Measurements from ENCODE around the gene TSPAN3.

The TSPAN3 gene

GRCh38 chr15:77009646-77010311, 61.1 kb downstream of the TSPAN3 start:
- no peak for DNase-seq (ENCODE audit: low read depth)

- no peak for DNase-seq (ENCODE audit: low read depth)
Measured at GRCh38 chr15:77009176-77009575, 61.7 kb downstream of the TSPAN3 start.

GRCh38 chr15:77004189-77004588, 66.7 kb downstream of the TSPAN3 start:
- no peak for DNase-seq (ENCODE audit: low read depth)

GRCh38 chr15:77002954-77003912, 67.7 kb downstream of the TSPAN3 start:
- DNase-seq (ENCODE audit: low read depth): peak; percentile 59

- DNase-seq (ENCODE audit: low read depth): no peak
Measured at GRCh38 chr15:77002436-77002835, 68.5 kb downstream of the TSPAN3 start.

- DNase-seq (ENCODE audit: low read depth): no peak
Measured at GRCh38 chr15:77001966-77002365, 68.9 kb downstream of the TSPAN3 start.

GRCh38 chr15:77001351-77001750, 69.6 kb downstream of the TSPAN3 start:
- no peak for DNase-seq (ENCODE audit: low read depth)

GRCh38 chr15:76999996-77000395, 70.9 kb downstream of the TSPAN3 start:
- DNase-seq (ENCODE audit: low read depth): no peak

GRCh38 chr15:76998663-76999285, 72.1 kb downstream of the TSPAN3 start:
- no peak for DNase-seq (ENCODE audit: low read depth)

GRCh38 chr15:76996526-76997401, 74.1 kb downstream of the TSPAN3 start:
- DNase-seq (ENCODE audit: low read depth): no peak

- DNase-seq (ENCODE audit: low read depth): no peak
Measured at GRCh38 chr15:76996076-76996525, 74.8 kb downstream of the TSPAN3 start.

GRCh38 chr15:76994971-76995945, 75.7 kb downstream of the TSPAN3 start, which contains the start of gene PSTPIP1:
Gene PSTPIP1 (plus strand): TSS chr15:76995126. CDS start chr15:76995574, 448 bp downstream.
- peak; percentile 49 for DNase-seq (ENCODE audit: low read depth)

- no peak for DNase-seq (ENCODE audit: low read depth)
Measured at GRCh38 chr15:76994496-76994895, 76.4 kb downstream of the TSPAN3 start.

- no peak for DNase-seq (ENCODE audit: low read depth)
Measured at GRCh38 chr15:76994001-76994400, 76.9 kb downstream of the TSPAN3 start.

GRCh38 chr15:76993114-76993725, 77.7 kb downstream of the TSPAN3 start:
- DNase-seq (ENCODE audit: low read depth): no peak

GRCh38 chr15:76991741-76992645, 78.9 kb downstream of the TSPAN3 start:
- no peak for DNase-seq (ENCODE audit: low read depth)

All from activated gamma-delta T cell treated with anti-CD3 and anti-CD28 coated beads, Interleukin-2, amount 50 U/mL, for 16 hours (primary cell).